HuH-7.5 (cell line): ENCODE results near the gene HSPBP1.
A peak's percentile ranks its signal among the peaks of the same experiment; 100 is the strongest.
"Not testable (repeated sequence)": the region's sequence is repeated elsewhere in the genome, so short reads cannot be mapped to it uniquely, and the experiment has no call there.

ENCODE experiments used
- DNase-seq: peaks from one replicate; pipeline ENCODE4 v3.0.0; 2011; ENCODE audit warnings: low spot score

HSPBP1 gene, protein sequence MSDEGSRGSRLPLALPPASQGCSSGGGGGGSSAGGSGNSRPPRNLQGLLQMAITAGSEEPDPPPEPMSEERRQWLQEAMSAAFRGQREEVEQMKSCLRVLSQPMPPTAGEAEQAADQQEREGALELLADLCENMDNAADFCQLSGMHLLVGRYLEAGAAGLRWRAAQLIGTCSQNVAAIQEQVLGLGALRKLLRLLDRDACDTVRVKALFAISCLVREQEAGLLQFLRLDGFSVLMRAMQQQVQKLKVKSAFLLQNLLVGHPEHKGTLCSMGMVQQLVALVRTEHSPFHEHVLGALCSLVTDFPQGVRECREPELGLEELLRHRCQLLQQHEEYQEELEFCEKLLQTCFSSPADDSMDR

GRCh38 chr19:55279770-55280643, at the start of gene HSPBP1:
HSPBP1 (minus strand) TSS chr19:55280110; CDS start chr19:55279608, 502 bp downstream.
- peak; percentile 94 for DNase-seq

DNA sequence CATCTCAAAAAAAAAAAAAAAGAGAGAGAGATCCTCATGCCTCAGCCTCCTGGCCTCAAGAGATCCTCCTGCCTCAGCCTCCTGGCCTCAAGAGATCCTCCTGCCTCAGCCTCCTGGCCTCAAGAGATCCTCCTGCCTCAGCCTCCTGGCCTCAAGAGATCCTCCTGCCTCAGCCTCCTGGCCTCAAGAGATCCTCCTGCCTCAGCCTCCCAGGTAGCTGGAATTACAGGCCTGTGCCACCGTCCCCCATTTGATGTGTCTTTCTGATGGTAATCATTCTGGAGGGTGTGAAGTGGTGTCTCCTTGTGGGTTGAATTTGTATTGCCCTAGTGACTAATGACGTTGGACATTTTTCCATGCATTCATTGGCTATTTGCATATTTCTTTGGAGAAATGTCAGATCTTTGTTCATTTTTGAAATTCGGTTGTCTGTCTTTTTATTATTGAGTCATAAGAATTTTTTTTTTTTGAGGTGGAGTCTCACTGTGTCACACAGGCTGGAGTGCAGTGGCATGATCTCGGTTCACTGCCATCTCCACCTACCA, 48.9 kb upstream of the HSPBP1 start:
- DNase-seq = not testable (repeated sequence)

DNA sequence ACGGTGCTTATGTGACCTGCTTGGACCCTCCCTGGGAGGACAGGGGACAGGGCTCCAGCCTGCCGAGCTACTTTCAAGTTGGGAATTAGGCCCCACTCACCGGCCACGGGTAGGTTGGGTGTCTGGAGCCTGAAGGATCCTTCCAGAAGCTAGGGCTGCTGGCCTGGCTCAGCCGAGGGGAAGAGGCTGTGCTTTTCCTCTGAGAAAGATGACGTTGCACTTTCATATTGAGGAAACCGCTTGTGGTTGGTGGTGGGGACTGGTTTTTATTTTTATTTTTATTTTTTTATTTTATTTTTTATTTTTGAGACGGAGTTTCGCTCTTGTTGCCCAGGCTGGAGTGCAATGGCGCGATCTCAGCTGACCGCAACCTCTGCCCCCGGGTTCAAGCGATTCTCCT, 45.3 kb upstream of the HSPBP1 start, which contains the start of gene TMEM150B:
TSS of gene TMEM150B (minus strand) at position 170 of the 400 bp plus-strand sequence. CDS start 4,305 bp downstream, outside the sequence.
- DNase-seq = no peak

DNA sequence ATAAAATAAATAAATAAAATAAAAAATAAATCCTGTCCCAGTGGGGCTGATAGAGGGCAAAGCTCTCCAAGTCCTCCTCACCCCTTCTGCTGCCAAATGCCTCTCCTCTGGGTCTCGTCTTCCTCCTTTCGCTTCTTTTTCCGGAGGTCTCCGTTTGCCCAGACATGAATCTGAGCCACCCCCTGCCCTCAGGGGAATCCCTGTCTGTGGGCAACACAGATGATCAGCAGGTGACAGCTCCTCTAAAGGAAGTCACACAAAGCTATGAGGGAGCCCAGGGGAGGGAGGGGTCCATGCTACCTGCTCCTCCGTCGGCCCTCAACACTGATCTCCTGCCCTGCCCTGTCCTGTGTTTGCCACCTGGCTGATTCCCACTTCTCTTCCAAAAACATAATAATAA, 44.8 kb upstream of the HSPBP1 start:
- no peak for DNase-seq

GRCh38 chr19:55322204-55322885, 42.4 kb upstream of the HSPBP1 start:
- no peak for DNase-seq

- DNase-seq = no peak
These were observed 41.7 kb upstream of the HSPBP1 start for GRCh38 chr19:55321466-55322137.

- no peak for DNase-seq
These were observed 41.0 kb upstream of the HSPBP1 start for GRCh38 chr19:55320844-55321419.

DNA sequence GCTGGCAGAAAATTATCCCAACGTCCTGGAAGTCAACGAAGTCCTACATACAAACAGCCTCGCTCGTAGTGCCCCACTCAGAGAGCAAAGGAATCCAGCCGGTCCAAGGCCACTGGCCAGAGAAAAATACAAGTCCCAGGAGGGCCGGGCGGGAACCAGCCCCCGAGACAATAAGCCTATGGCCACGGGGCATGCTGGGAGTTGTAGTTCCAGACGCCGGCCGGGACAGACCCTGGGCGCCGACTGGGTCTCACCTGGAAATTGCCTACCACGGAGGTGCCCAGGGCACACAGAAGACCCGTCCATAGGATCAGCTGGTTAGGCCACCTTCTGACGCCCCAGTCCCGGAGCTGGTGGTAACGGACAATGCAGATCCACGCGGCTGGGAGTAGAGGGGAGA, 39.9 kb upstream of the HSPBP1 start:
- DNase-seq = no peak

- no peak for DNase-seq
These were observed 36.7 kb upstream of the HSPBP1 start for GRCh38 chr19:55316646-55317045.

DNA sequence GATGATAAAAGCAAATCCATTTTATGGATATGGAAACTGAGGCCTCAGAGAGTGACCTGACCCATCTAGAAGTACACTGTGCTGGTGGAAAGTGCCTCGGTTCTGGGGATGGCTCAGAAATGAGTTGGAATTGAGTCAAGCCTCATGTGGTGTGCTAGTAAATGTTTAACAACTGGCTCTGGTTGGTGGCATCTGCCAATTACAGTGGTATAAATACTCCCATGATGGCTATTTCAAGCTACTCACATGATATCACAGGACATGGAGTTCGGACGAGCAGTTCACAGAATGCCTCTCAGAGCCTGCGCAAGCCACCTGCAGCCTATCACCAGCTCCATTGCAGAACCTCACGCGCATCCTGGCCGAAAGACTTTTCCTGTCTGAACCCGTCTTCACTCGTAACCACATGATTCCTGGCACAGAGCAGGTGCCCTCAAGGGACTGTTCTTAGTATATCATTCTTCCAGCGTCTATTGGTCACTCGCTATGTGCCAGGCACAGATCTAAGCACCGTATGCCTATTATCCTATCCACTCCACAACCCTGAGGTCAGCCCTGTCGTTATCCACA, 36.1 kb upstream of the HSPBP1 start:
- no peak for DNase-seq

- DNase-seq = no peak
These were observed 34.5 kb upstream of the HSPBP1 start for GRCh38 chr19:55314396-55314795.

GRCh38 chr19:55312621-55313512, 33.0 kb upstream of the HSPBP1 start:
- DNase-seq = no peak

DNA sequence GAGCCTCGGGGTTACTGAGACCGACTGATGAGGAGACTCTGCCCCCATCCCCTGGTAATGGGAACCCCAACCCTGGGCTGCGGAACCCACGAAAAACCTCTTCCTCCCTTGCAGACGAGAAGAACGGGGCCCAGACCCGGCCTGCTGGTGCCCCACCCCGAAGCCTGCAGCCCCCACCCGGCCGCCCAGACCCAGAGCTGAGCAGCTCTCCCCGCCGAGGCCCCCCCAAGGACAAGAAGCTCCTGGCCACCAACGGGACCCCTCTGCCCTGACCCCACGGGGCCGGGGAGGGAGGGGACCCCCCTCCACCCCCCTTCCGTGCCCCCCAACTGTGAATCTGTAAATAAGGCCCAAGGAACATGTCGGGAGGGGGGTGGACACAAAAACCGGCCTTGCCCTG, 31.9 kb upstream of the HSPBP1 start:
- DNase-seq = no peak

DNA sequence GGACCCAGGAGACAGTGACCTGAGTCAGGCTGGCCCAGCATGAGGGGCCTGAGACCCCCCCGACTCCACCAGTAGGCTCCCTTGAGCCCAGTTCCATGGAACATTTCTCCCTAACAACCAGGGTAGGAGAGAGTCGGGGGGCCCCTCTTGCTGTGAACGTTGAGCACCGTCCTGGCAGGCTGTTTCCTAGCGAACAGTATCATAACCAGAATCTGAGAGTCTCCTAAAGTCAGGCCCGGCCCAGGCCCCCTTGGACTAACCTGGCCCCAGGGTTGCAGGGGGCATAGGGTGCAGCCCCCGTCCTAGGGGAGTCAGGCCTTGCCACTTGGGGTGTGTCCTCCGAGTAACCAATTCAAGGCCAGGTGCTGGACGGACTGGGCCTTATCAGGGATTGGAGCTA, 31.5 kb upstream of the HSPBP1 start:
- DNase-seq = no peak

GRCh38 chr19:55310498-55310897, 30.6 kb upstream of the HSPBP1 start:
- no peak for DNase-seq

GRCh38 chr19:55309448-55309847, 29.5 kb upstream of the HSPBP1 start:
- DNase-seq = no peak

GRCh38 chr19:55308281-55308680, 28.4 kb upstream of the HSPBP1 start:
- DNase-seq = no peak

DNA sequence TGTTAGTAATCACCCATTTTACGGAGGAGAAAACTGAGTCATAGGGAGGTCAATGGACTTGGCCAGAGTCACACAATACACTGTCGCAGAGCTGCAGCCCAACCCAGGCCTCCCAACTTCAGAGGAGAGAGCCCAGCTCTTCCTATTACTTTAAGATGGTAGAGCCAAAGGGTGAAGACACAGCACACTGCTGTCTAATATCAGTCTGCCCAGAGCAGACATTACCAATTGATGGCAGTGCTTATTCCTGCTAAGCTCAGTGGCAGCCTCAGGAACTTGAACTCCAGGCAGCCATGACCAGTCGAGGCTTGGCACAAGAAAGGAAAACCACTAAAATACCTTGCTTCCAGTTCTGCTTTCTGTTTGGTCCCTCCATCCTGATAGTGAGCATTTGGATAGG, 26.8 kb upstream of the HSPBP1 start:
- no peak for DNase-seq

GRCh38 chr19:55305983-55306562, 26.2 kb upstream of the HSPBP1 start:
- no peak for DNase-seq
